ENCODE results near the gene CNBD2. TPM values are rescaled to one million over a fixed set of nuclear protein-coding genes. Genes with fewer than 3 reads are reported as not detected.
"Not testable (repeated sequence)": the region's sequence is repeated elsewhere in the genome, so short reads cannot be mapped to it uniquely, and the experiment has no call there.

CNBD2 gene
- 3.5 and 4.0 TPM in 2 replicates for total RNA-seq

DNA sequence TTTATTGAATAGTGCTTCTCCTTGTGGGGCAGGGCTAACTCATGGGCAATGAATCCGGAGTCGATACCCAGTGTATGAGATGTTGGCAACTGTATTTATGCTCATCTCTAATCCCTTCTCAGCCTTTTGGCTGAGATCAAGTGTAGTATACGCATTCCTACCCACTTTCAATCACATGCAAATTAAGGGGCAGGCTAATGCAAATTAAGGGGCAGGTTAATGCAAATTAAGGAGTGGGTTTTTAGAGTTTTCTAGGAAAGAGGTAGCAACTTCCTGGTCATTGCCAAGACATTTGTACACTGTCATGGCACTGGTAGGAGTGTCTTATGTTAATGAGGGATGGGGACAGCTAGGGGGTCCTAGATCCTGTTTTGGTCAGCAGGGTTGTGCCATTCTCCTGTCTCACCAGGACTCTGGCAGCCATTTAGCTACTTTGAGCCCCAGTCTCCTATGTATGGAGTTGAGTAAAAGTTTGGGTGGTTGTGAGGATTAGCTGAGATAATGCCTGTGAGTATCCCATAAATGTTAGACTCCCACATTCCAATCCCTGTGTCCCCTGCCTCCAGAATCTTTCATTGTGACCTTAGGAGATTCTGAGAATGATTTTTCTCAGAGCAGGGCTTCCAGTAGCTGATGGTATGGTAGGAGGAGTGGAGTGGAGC is at the start of gene CNBD2:
Gene CNBD2 (plus strand): TSS at position 612 of the 662 bp plus-strand sequence. CDS start 173 bp downstream, outside the sequence.
- intact Hi-C loops (cut with micrococcal nuclease), result no loop called here

GRCh38 chr20:35920523-35920922 is 47.9 kb upstream of the CNBD2 start:
- intact Hi-C loops (cut with micrococcal nuclease), result no loop called here

DNA sequence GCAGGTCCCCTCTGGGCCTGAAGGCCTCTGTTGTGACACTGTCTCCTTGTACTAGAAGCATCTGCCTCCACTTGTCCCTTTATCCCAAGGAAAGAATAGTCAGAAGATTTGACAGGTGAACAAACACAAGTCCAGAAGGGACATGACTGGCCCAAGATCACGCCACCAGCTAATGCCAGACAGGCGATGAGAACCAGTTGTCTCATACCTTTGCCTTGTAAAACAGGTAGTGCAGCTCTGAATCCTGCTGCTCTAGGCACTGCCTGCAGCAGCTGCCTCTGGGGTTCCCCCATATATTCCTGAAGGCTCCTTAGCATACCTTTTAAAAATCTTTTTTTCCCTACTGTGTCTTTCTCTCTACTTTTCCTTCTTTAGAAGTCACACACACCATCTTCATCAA is 39.1 kb upstream of the CNBD2 start:
- intact Hi-C loops (cut with micrococcal nuclease), result no loop called here

DNA sequence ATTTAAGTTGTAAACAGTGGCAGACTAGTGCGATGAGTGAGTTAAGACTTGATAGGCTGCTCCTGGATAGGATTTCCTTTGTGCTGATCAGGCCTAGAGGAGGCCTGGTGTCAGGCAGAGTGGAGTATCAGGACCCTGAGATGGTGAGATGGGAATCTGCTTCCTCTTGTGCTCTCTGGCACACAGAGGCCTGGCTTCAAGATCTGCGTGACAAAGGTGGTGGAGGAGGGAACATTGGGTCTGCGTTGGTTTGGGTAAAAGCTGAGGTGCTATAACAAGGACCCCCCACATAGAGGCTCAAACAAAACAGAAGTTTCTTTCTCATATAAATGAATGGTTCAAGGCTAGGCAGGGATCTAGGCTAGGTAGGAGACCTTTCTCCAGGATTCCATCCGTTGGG is 34.3 kb upstream of the CNBD2 start:
- intact Hi-C loops (cut with micrococcal nuclease), result no loop called here

DNA sequence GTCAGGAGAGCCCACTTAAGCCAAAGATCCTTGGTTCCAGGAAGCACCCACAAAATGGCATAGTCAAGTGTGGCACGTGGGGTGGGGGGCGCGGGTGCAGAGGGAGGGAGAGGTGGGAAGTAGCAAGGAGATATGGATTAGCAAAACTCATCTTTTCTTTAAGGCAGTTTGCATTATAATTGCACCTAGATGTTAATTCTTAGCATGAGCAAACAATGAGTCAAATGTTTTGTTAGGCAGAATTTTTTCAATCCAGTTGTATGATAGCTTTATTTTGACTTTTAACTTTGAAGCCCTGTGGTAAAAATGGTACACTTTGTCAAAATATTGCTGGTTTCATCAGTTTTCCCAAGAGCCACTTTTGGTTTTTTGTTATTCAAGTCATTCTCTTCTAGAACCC is 29.1 kb upstream of the CNBD2 start:
- intact Hi-C loops (cut with micrococcal nuclease), result no loop called here

DNA sequence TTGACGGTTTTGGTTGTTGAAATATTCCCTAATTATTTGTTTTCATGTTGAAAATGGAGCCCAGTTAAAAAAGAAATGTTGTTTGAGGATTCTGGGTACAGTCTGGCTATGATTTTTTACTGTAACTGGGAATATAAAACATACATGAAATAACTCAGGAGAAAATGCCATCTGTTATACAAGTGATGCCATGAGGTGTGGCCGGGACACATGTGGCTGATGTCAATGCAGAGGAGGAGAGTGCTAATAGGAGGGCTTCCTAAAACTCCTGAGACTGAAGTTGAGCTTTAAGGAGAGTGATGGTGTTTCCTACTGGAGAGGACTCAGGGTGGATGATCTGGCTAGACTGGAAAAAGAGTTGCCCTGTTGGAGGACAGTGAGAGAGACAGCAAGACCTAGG is 26.8 kb upstream of the CNBD2 start:
- intact Hi-C loops (cut with micrococcal nuclease), result no loop called here

GRCh38 chr20:35942243-35942642 is 26.1 kb upstream of the CNBD2 start:
- intact Hi-C loops (cut with micrococcal nuclease), result no loop called here

GRCh38 chr20:35947489-35947888 is 20.9 kb upstream of the CNBD2 start:
- intact Hi-C loops (cut with micrococcal nuclease), result no loop called here

DNA sequence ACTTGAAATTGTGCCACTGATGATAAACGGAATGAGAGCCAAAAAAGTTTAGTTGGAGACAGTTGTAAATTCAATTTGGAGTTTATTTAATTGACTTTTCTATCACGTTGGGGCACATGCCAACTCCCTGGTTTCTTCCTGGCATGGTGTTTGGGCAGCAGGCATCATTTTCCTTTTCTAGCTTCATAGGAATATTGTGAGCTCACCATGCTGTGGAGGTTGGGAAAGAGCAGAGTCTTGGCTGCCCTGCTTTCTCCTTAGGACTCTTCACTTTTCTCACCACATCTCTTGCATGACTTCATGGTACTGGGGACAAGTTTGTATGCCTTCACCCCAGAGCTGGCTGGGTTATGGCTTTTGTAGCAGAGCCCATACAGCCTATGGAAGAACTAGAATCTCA is 20.5 kb upstream of the CNBD2 start:
- intact Hi-C loops (cut with micrococcal nuclease), result no loop called here

DNA sequence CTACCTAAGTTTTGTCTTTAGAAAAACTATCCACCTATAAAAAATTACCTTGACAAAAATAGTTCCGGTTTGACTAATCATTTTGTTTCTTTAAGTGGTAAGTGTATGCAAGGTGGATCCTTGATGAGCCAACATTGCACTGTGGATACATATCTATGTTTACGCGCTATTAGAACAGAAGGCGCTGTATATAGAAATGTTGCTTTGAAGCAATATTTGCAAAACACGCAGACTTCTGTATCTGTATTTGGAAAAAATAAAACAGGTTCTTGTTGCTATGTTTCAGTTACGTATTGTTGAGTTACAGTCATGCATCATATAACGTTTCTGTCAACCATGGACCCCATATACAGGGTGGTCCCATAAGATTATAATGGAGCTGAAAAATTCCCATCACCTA is 18.3 kb upstream of the CNBD2 start:
- intact Hi-C loops (cut with micrococcal nuclease), result loop anchor here (5.0 kb wide), 1 partner anchor 993 kb away; the partner anchor contains the start of genes GSS and MYH7B

GRCh38 chr20:35952080-35952479 is 16.3 kb upstream of the CNBD2 start:
- intact Hi-C loops (cut with micrococcal nuclease), result loop anchor here (5.0 kb wide), 1 partner anchor 995 kb away; the partner anchor contains the start of genes GSS and MYH7B

DNA sequence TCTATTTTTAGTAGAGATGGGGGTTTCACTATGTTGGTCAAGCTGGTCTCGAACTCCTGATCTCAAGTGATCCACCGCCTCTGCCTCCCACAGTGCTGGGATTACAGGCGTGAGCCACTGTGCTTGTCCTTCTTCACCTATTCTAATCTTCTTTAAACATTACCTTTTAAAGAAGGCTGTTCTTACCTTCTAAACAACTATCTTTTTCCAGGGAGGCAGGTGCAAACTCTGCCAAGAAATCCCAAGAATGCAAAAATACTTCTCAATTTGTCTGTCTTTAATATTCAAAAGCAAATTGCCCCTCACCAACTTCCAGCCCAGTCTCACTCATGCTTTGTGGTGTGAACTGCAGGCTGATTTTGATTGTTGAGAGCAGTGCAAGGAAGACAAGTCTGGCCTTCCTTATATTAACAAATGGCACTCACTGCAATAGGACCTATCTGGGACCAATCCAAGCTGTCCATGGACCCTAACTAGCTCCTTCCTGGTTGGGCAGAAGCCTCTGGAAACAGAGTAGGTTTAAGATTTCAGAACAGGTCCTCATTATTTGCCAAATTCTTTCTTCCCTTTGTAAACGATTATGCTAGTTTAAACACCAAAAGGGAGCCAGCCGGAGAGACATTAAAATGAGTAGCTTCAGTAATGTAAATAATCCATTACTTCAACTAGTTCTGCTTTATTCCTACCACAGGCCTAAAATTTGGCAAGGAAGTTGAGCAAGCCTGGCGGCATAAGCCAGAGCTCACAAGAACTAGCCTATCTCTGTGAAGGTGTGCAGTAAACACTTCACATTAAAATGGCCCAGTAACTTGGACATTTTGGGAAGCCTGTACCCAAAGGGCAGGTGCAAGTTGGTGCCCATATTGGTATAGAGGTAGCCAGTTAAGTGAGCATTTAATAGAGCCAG is 15.7 kb upstream of the CNBD2 start:
- intact Hi-C loops (cut with micrococcal nuclease), result loop anchor here (5.0 kb wide), 1 partner anchor 995 kb away; the partner anchor contains the start of genes GSS and MYH7B

- intact Hi-C loops (cut with micrococcal nuclease), result loop anchor here (1.0 to 5.0 kb wide), 6 partner anchors 97 to 996 kb away; partner anchors contain the start of genes CPNE1, GSS, MYH7B and PHF20
Observed at GRCh38 chr20:35953387-35954199, 14.8 kb upstream of the CNBD2 start.

GRCh38 chr20:35954200-35954906 is 14.0 kb upstream of the CNBD2 start, which contains the start of gene SCAND1:
SCAND1 (minus strand) TSS chr20:35954502; CDS start chr20:35954284, 218 bp downstream.
- intact Hi-C loops (cut with micrococcal nuclease), result loop anchor here (1.0 to 5.0 kb wide), 6 partner anchors 96 to 997 kb away; partner anchors contain the start of genes CPNE1, GSS, MYH7B and PHF20

DNA sequence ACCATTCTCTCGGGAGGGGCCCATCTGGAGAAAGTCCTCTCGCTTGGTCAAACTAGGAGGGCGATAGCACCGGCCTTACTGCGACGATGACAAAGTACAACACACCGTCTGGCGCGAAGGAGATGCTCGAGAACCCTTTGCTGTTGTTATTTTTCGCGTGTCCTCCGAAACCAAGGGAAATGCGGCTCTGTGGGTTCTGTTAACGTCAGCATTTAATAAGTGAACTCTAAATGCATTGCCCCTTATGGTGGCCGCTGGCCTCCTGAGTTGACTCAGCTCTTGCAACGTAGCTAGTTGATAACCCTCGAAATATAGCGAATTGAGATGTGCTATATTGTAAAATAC is 13.5 kb upstream of the CNBD2 start:
- intact Hi-C loops (cut with micrococcal nuclease), result loop anchor here (1.0 to 5.0 kb wide), 6 partner anchors 96 to 998 kb away; partner anchors contain the start of genes CPNE1, GSS, MYH7B and PHF20

DNA sequence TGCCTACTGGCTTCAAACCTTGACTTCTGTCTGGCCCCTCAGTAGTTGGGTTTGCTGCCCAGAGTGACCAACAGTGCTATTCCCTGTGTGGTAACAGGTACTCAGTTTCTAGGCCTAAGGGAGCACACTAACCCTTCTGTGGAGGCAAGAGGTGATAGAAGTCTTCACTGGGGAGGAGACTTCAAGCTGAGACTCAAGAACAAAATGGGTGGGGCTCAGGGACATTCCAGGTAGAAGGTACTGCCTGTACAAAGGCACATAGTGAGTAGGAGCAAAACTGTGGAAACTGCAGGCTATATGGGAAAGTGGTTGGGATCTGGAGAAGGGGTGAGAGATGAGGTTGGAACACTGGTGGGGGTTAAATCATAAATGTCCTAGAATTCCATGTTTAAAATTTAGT is 11.8 kb upstream of the CNBD2 start:
- intact Hi-C loops (cut with micrococcal nuclease), result no loop called here

GRCh38 chr20:35959291-35959690 is 9.1 kb upstream of the CNBD2 start:
- intact Hi-C loops (cut with micrococcal nuclease), result not testable (repeated sequence)

DNA sequence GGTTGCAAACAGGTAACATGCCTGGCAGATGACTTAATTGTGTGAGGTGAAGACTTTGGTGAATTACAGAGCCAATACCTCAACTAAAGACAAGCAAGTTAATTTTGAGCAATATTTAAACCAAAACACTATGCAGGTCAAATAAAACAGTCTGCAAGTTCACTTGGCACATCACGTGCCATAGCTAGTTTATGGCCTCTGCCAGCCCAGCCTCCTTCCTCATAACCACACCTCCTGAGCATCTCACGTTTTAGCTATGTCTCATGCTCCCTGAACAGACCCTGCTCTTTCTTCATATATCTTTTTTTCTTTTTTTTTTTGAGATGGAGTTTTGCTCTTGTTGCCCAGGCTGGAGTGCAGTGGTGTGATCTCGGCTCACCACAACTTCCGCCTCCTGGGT is 4.5 kb upstream of the CNBD2 start:
- intact Hi-C loops (cut with micrococcal nuclease), result no loop called here

- intact Hi-C loops (cut with micrococcal nuclease), result no loop called here
Observed at GRCh38 chr20:35968930-35969329, 540 bp downstream of the CNBD2 start.

GRCh38 chr20:35971981-35972380 is 3.6 kb downstream of the CNBD2 start:
- intact Hi-C loops (cut with micrococcal nuclease), result no loop called here

All from T-helper 2 cell treated with Interferon-gamma antibody and Interleukin-4, amounts not matched to agents 100 ng/mL and 5 ng/mL, for 36 hours (primary cell).